ENCODE measurements around the gene SMCO4.

- TF ChIP-seq CTCF (IDR thresholded peaks at IDR 0.05; ENCODE audit: poor library complexity) (no peak), EZH2phosphoT487 (IDR thresholded peaks at IDR 0.05; ENCODE audit: low read depth, severe bottlenecking, unreplicated experiment) (no peak), EZH2 (IDR thresholded peaks at IDR 0.05; ENCODE audit: borderline replicate concordance) (no peak)
Observed at GRCh38 chr11:93485983-93486382, 57.2 kb downstream of the SMCO4 start.
